Measurements from ENCODE around the gene UPF2.

UPF2 gene

DNA sequence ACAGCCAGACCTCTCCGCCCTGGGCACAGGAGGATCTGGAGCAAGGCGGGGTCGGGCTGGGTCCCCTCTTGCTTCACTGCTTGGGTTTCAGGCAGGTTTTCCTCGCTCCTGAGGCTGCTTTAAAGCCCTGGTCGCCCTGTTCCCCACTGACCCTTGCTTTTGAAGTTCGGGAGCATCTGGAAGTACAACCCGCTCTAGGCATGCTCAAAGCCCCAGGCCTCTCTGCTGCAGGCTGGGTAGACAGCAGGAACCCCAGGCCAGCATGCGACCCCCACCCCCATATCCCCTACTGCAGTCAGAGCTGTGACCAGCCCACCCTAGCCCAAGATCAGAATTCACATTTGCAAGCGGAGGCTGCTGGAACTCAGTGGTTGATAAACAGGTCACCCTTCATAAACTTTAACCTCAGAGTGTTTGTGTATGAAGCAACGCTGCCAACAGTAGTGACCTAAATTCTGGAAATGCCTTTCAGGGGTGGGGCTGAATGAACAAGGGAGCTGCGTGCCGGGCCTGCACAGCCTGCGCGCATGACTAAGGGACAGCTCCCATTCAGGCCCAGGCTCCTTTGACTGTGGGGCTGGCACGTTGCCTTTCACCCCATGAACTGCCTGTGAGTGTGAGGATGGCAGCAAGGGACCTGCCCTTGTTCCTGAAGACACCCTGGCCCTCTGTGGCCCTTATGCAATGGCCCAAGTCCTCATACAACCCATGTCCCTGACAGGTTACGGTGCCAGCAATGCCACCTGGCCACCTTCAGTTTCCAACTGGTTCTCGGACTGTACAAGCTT is 166.9 kb downstream of the UPF2 start:
- TF ChIP-seq, protein P1, sequence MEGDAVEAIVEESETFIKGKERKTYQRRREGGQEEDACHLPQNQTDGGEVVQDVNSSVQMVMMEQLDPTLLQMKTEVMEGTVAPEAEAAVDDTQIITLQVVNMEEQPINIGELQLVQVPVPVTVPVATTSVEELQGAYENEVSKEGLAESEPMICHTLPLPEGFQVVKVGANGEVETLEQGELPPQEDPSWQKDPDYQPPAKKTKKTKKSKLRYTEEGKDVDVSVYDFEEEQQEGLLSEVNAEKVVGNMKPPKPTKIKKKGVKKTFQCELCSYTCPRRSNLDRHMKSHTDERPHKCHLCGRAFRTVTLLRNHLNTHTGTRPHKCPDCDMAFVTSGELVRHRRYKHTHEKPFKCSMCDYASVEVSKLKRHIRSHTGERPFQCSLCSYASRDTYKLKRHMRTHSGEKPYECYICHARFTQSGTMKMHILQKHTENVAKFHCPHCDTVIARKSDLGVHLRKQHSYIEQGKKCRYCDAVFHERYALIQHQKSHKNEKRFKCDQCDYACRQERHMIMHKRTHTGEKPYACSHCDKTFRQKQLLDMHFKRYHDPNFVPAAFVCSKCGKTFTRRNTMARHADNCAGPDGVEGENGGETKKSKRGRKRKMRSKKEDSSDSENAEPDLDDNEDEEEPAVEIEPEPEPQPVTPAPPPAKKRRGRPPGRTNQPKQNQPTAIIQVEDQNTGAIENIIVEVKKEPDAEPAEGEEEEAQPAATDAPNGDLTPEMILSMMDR (IDR thresholded peaks at IDR 0.05; ENCODE audit: low read depth, low read length), result no peak
- Histone ChIP-seq H3K4me1 (peaks cover 6% of the 10 kb centered on the region), H3K36me3 (no peaks in the 10 kb centered on the region), H3K27me3 (no peaks in the 10 kb centered on the region), H3K9me3 (no peaks in the 10 kb centered on the region), H3K4me3 (ENCODE audit: low read depth, low read length) (no peak overlapping the region)
- no peak for DNase-seq

DNA sequence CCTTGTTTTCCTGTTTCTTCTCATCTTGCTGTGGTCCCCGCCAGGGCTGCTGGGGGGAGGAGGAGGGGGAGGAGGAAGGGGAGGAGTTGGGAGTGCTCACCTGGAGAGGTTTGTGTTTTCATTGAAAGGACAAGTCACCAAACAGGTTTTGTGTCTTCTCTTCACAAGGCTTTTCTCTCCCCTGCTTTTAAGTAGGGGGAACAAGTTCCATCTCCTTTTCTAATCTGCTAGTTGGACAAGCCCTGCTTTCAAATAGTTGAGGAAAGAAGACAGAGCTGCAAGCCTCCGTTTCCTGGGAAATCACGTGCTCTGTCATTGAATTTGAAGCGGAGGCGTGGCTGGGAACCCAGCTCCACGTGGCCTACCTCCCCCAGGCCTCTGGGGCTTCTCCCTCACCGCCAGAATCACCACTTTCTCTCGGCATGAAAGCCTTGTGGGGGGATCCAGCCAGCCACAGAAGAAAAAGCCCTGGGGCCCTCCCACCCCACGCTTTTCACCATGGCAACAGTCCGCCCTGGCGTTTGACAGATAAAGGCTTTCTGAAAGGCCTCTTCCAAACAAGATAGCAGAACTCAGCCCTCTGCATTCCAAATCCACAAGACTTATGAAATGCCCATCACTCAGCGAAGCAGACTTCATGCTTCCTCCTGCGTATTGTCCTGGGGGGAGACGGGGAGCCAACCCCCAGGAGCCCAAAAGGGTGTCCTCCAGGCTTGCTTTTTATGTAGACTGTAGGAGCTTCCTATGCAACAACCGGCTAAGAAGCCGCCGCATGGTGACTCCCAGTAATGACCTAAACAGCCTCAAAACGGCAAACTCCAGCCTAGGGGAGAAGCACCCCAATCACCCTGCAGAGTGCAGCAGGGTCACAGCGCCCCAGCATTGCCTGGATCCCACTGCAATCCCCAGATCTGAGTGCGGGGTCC is 167.8 kb downstream of the UPF2 start:
- no peaks in the 10 kb centered on the region for H3K36me3 ChIP-seq
- no peak overlapping the region for H3K4me3 ChIP-seq (ENCODE audit: low read depth, low read length)
- no peaks in the 10 kb centered on the region for H3K9me3 ChIP-seq
- TF ChIP-seq, protein P1 (IDR thresholded peaks at IDR 0.05; ENCODE audit: low read depth, low read length), result no peak
- peak; percentile 63 for DNase-seq
- no peaks in the 10 kb centered on the region for H3K27me3 ChIP-seq
- peaks cover 6% of the 10 kb centered on the region for H3K4me1 ChIP-seq

DNA sequence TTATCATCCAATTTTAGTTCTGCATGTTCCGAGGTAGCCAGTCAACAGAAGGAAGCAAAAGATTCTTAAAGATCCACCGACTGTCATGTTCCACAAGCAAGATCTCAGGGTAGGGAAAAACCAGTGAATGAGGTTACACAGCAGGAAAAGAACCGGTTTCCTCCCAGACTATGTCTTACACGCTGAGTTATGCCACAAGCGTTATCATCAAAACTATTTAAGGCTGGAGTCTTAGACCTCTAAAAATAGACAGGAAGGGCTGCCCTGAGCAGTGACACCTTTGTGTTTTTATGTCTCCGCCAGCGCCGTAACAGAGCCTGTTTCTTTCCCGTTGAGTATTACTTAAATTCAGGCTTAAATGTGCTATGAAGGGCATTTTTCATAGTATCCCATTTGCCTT is 171.1 kb downstream of the UPF2 start:
- TF ChIP-seq, protein P1 (IDR thresholded peaks at IDR 0.05; ENCODE audit: low read depth, low read length), result no peak
- DNase-seq, result no peak
- peaks cover 6% of the 10 kb centered on the region for H3K4me1 ChIP-seq
- no peaks in the 10 kb centered on the region for H3K9me3 ChIP-seq
- H3K27me3 ChIP-seq, result no peaks in the 10 kb centered on the region
- H3K4me3 ChIP-seq (ENCODE audit: low read depth, low read length), result no peak overlapping the region
- no peaks in the 10 kb centered on the region for H3K36me3 ChIP-seq

DNA sequence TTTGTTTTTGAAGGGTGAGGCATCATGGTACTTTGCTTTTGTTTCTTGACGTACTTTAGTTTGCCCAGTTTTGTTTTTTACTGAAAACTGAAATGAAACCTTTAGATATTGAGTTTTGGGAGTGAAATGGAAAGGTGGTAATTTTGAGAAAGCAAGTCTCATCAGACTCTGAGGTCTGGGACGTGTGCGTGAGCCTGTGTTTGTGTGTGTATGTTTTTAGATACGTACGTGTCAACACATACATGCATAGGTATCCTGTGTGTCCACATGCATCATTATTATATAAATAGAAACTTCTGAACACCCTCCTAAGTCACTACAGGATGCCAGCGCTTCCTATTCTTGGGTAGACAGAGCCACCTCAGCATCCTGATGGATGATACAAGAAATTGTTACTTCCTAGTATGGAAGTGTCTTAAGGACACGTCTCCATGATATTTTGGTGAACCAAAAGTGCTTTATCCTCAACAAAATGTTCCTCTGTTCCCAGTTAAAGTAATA is 171.7 kb downstream of the UPF2 start:
- Histone ChIP-seq H3K4me1 (peaks cover 6% of the 10 kb centered on the region), H3K4me3 (ENCODE audit: low read depth, low read length) (no peak overlapping the region), H3K9me3 (no peaks in the 10 kb centered on the region), H3K27me3 (no peaks in the 10 kb centered on the region), H3K36me3 (no peaks in the 10 kb centered on the region)
- TF ChIP-seq, protein P1 (IDR thresholded peaks at IDR 0.05; ENCODE audit: low read depth, low read length), result no peak
- DNase-seq, result no peak

DNA sequence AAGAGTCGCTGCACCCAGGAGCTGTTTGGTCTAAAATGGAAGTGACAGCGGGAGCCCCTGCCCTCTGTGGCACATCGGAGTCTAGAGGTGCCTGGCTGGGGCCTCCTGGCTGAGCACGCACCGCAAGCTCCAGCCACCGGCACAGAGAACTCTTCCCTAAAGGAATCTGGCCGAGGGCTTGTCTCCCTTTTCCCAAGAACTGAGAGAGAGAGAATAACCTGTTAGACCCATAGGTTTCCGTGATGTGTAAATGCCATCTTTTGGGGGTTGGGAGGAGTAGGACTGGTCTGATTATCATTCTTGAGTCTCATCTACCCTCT is 172.2 kb downstream of the UPF2 start:
- no peaks in the 10 kb centered on the region for H3K9me3 ChIP-seq
- peaks cover 6% of the 10 kb centered on the region for H3K4me1 ChIP-seq
- H3K36me3 ChIP-seq, result no peaks in the 10 kb centered on the region
- H3K4me3 ChIP-seq (ENCODE audit: low read depth, low read length), result no peak overlapping the region
- H3K27me3 ChIP-seq, result no peaks in the 10 kb centered on the region
- TF ChIP-seq, protein P1 (IDR thresholded peaks at IDR 0.05; ENCODE audit: low read depth, low read length), result no peak
- DNase-seq, result no peak
